HG03064 (cell line): ENCODE results near the gene CUEDC1.
"Not testable (repeated sequence)": the region's sequence is repeated elsewhere in the genome, so short reads cannot be mapped to it uniquely, and the experiment has no call there.

ENCODE experiments used
- ATAC-seq: cut with Tn5 transposase; IDR thresholded peaks from one replicate; pipeline ENCODE4 v1.9.1; 2021; ENCODE audit warnings: low read depth; ENCODE audit not compliant: unreplicated experiment

Gene CUEDC1

DNA sequence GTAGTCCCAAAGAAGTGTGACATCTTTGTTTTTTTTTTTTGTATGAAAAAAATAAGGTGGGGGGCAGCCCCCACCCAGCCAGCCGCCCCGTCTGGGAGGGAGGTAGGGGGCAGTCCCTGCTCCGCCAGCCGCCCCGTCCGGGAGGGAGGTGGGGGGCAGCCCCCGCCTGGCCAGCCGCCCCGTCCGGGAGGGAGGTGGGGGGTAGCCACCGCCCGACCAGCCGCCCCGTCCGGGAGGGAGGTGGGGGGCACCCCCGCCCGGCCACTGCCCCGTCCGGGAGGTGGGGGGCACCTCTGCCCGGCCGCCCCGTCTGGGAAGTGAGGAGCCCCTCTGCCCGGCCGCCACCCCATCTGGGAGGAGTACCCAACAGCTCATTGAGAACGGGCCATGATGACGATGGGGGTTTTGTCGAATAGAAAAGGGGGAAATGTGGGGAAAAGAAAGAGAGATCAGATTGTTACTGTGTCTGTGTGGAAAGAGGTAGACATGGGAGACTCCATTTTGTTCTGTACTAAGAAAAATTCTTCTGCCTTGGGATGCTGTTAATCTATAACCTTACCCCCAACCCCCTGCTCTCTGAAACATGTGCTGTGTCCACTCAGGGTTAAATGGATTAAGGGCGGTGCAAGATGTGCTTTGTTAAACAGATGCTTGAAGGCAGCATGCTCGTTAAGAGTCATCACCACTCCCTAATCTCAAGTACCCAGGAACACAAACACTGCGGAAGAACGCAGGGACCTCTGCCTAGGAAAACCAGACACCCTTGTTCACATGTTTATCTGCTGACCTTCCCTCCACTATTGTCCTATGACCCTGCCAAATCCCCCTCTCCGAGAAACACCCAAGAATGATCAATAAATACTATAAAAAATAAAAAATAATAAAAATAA lies 108.9 kb downstream of the CUEDC1 start:
- not testable (repeated sequence) for ATAC-seq

DNA sequence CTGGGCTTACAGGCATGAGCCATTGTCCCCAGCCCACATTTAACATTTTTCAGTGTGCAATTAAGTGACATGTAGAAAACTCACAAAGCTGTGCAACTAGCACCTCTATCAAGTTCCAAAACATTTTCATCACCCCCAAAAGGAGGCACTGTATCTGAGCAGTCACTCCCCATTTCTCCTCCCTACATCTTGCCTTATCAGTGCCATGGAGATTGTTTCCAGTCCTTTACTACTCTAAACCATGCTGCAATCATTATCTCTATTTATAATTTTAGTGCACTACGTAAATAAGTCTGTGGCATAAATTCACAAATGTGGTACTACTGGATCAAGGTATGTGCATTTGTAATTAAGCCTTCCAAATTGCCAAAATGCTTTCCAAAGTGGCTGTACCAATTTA lies 112.9 kb downstream of the CUEDC1 start:
- ATAC-seq = no peak

DNA sequence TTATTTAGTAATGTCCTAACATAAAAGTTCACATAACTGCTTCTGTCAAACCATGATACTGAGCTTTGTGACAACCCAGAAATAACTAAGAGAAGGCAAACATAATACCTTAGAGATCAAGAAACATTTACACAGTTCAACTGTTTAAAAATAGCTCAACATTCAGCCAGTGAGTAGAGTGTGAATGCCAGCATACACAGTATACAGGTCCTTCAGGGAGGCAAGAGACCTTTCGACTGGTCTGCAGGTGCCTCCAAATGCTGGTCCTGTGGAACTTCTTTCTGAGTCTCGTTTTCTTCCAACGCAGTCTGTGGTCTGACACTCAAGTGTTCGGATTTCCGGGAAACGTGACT lies 115.7 kb downstream of the CUEDC1 start:
- ATAC-seq = no peak

- ATAC-seq = no peak
Measured at GRCh38 chr17:57838857-57839570, 116.2 kb downstream of the CUEDC1 start.

- ATAC-seq = no peak
Measured at GRCh38 chr17:57838453-57838852, 116.8 kb downstream of the CUEDC1 start.

GRCh38 chr17:57835333-57835900 lies 119.8 kb downstream of the CUEDC1 start:
- no peak for ATAC-seq

GRCh38 chr17:57834146-57834741 lies 121.0 kb downstream of the CUEDC1 start:
- ATAC-seq = no peak

- no peak for ATAC-seq
Measured at GRCh38 chr17:57833179-57833939, 121.9 kb downstream of the CUEDC1 start.

DNA sequence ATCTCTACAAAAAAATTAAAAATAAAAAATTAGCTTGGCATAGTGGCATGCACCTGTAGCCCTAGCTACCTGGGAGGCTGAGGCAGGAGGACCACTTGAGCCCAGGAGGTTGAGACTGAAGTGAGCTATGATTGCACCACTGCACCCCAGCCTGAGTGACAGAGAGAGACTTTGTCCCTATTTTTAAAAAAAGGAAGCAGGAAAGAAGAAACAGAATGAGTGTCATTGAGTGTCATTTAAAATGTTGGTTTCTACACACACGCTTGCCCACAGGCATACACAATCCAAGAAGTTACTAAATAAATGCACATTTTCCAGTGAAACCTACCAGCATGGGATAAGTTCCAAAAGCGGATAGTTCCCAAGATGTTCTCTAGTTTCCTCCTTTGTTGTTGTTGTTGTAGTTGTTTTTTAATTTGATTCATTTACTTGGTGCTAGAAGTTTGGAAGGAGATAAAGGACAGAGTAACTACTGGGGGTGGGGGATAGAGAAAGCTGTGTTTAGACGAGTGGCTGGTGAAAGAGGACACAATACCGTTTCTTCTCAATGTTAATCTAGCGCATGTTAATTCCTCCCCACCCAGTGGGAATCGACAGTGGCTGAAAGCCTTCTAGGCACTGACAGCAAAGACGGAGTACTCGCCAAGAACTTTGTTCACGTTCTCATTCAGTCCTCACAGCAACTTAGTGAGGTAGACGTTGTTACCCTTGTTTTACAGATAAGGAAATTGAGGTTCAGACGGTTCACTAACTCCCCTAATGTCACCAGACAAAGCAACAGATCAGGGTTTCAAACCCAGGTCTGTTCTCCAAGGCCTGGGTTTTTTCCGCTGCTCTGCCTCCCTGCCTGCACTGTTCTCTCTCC lies 122.7 kb downstream of the CUEDC1 start:
- ATAC-seq = no peak

GRCh38 chr17:57830880-57831279 lies 124.3 kb downstream of the CUEDC1 start:
- no peak for ATAC-seq

DNA sequence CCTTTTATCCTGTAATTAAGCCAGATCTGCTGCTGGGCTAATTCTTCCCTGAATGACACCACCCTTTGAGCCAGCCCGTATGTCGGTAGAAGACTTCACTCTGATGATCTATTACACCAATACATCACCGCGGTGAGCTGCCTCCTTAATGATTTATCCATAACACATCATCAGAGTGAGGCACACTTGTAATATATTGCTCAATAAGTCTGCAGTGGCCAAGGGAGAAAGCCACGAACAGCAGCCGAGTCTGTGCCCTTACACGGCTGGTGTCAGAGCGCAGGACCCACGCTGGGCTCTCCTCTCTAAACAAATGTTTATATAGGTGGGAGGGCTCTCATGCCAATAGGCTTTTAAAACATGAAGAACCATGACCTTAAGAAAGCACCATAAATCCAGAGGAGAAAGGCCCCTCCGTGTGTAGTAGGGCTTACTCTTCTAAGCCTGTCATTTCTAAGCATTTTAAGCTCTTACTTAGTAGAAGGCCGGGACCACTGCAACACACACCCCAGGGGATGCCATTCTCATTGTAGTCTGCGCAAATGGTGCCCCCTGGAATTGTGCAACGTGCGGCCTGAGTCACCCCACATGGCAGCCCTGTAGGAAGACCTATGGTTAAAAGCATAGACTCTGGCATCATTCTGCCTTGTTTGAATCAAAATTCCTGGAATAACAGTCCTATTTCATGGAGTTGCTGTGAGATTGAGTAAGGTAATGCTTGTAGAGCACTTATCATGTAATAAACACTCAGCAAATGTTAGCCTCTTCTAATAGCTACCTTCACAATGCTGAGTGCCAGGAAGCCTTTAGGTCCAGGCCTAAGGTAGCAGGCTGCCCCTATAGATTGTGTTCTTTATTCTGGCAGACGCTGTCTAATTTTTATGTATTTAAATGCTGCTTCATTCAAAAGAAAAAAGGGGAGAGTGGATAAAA lies 131.5 kb downstream of the CUEDC1 start:
- ATAC-seq = no peak

GRCh38 chr17:57819867-57820266 lies 135.3 kb downstream of the CUEDC1 start:
- no peak for ATAC-seq

DNA sequence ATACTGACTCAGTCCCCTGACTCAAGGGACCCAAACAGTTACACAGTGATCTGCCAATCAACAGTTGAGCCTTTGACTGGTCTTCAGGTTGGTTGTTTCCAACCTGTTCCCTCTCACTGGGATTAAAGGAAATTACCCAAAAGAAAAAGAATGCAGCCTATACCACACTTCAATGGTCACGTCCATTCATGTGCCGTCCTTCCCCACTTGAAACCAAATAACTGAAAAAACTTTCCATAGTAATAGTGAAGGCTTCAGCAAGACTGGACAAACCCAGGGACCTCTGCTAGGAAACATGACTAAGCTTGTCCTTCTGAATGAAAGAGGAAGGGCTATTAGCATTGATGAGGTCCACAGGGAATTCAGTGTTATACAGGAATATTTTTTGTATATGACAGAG lies 135.9 kb downstream of the CUEDC1 start:
- ATAC-seq = no peak

DNA sequence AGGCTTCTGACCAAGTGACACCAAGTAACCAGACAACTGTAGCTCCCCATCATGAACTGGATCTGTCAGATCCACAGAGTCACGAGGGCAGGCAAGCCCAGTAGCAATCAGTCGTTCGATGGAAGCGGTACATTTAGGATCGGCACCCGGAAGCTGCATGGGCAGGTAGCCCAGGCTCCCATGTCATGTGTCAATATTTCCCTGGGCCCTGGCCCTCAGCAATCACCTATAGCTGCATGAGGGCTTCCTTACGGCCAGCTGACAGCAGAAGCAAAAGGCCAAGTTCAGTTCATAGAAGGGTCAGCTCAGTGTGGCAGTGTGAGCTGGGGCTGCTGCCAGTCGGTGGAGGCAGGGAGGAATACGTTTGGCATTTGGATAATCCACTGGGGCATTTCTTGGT lies 137.1 kb downstream of the CUEDC1 start:
- ATAC-seq = no peak

- ATAC-seq = no peak
Measured at GRCh38 chr17:57817299-57817698, 137.9 kb downstream of the CUEDC1 start.

GRCh38 chr17:57814421-57814820 lies 140.8 kb downstream of the CUEDC1 start:
- ATAC-seq = no peak

- ATAC-seq = no peak
Measured at GRCh38 chr17:57811638-57812280, 143.5 kb downstream of the CUEDC1 start.
